ENCODE measurements around the gene CA9. TPM values are rescaled to one million over a fixed set of nuclear protein-coding genes. Genes with fewer than 3 reads are reported as not detected.
"Not testable (repeated sequence)": the region's sequence is repeated elsewhere in the genome, so short reads cannot be mapped to it uniquely, and the experiment has no call there.

The CA9 gene
- total RNA-seq, 2 experiments from 2014 or later = 1.1 to 1.2 TPM

DNA sequence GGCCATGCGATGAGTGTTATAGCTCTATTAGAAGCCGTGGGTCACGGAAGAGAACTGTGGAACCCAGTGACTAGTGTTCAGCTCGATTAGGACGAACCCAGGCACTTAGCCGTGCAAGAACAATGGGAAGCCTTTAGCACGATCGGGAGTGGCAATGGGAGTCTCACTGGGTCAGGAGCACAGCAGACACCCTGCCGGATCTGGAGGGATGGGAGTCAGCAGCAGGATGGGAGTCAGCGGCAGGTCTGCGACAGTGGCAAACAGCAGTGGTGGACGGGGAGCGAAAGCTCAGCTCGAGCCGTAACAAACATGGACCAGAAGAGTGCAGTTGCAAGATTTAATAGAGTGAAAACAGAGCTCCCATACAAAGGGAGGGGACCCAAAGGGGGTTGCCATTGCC is 33.3 kb upstream of the CA9 start:
- H3K4me1 Mint-ChIP-seq = peaks cover 48% of the 10 kb centered on the region
- POLR2A ChIA-PET = interaction anchor here (1.3 to 2.4 kb wide), 4 partner anchors 9 to 36 kb away, joined by 4 to 8 read pairs (median 6); partner anchors contain the start of genes CCDC107 and RMRP
- H3K27ac Mint-ChIP-seq, H3K4me3 Mint-ChIP-seq, DNase-seq, H3K9me3 Mint-ChIP-seq, H3K27me3 Mint-ChIP-seq: not testable (repeated sequence)
- H3K36me3 Mint-ChIP-seq (ENCODE audit: low read depth) = peaks cover 54% of the 10 kb centered on the region
- CTCF ChIA-PET = interaction anchor here (1.1 to 2.8 kb wide), 3 partner anchors 21 to 56 kb away, joined by 3 to 13 read pairs (median 5); no protein-coding TSS in a partner anchor

DNA sequence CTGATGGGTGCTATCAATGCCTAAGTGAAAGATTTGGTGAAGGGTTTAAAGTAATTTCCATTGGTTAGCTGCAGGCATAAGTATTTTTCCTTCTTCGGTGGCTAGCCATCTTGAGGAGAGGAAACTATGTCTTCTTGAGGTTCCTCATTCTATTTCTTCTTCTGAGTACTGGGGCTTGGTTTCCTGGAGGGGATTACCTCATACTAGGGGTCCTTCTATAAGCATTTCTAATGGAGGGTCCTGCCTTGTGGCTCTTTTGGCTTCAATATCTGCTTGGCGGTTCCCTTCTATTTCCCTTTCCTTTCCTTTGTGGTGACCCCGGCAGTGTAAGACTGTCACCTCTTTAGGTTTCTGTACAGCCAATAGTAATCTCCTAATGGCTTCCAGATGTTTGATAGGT is 32.2 kb upstream of the CA9 start:
- H3K27ac Mint-ChIP-seq, POLR2A ChIA-PET, DNase-seq, H3K9me3 Mint-ChIP-seq, H3K27me3 Mint-ChIP-seq, H3K4me3 Mint-ChIP-seq: not testable (repeated sequence)
- peaks cover 54% of the 10 kb centered on the region for H3K36me3 Mint-ChIP-seq (ENCODE audit: low read depth)
- peaks cover 46% of the 10 kb centered on the region for H3K4me1 Mint-ChIP-seq
- CTCF ChIA-PET = interaction anchor here (1.1 kb wide), 1 partner anchor 55 kb away, joined by 3 read pairs; no protein-coding TSS in a partner anchor

DNA sequence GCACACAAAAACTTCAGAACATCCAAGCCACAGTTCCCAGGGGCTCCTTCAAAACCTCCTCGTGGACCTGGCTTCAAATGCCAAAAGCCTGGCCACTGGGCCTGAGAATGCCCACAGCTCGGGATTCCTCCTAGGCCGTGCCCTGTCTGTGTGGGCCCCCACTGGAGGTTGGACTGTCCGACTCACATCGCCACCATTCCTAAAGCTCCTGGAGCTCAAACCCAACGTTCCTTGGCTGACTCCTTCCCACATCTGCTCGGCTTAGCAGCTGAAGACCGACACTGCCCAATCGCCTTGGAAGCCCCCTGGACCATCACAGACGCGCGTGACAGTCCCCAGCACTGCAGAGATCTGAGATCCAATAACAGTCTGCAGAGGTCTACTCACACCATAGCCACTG is 30.7 kb upstream of the CA9 start:
- H3K27ac Mint-ChIP-seq = no peak overlapping the region
- no peak overlapping the region for H3K4me3 Mint-ChIP-seq
- POLR2A ChIA-PET = no interaction called here
- H3K27me3 Mint-ChIP-seq = no peaks in the 10 kb centered on the region
- H3K36me3 Mint-ChIP-seq (ENCODE audit: low read depth) = peaks cover 53% of the 10 kb centered on the region
- peaks cover 46% of the 10 kb centered on the region for H3K4me1 Mint-ChIP-seq
- DNase-seq = no peak
- CTCF ChIA-PET = interaction anchor here (0.7 to 5.8 kb wide), 3 partner anchors 31 to 1061 kb away, joined by 3 to 51 read pairs (median 3); no protein-coding TSS in a partner anchor
- peaks cover 3% of the 10 kb centered on the region for H3K9me3 Mint-ChIP-seq

DNA sequence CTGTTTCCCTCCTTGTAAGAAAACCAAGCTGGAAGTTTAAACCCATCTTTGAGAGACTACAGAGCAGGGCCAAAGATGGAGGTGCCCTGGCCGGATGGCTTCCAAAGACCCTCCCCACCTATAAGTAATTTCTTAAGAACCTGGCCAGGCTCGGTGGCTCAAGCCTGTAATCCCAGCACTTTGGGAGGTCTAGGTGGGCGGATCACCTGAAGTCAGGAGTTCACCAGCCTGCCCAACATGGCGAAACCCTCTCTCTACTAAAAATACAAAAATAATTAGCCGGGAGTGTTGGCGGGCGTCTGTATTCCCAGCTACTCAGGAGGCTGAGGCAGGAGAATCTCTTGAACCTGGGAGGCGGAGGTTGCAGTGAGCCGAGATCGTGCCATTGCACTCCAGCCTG is 28.0 kb upstream of the CA9 start:
- peak overlapping the region; percentile 92 for H3K27ac Mint-ChIP-seq
- not testable (repeated sequence) for H3K27me3 Mint-ChIP-seq, DNase-seq, H3K9me3 Mint-ChIP-seq
- peaks cover 45% of the 10 kb centered on the region for H3K4me1 Mint-ChIP-seq
- CTCF ChIA-PET = interaction anchor here (1.3 to 7.4 kb wide), 13 partner anchors 11 to 166 kb away, joined by 4 to 223 read pairs (median 21); partner anchors contain the start of genes ARHGEF39, CCDC107, CREB3 and GBA2
- POLR2A ChIA-PET = interaction anchor here (0.6 to 8.7 kb wide), 10 partner anchors 15 to 567 kb away, joined by 4 to 257 read pairs (median 16); partner anchors contain the start of genes ARHGEF39, CCDC107, CD72 and CREB3
- H3K4me3 Mint-ChIP-seq = peak overlapping the region; percentile 88
- peaks cover 61% of the 10 kb centered on the region for H3K36me3 Mint-ChIP-seq (ENCODE audit: low read depth)

DNA sequence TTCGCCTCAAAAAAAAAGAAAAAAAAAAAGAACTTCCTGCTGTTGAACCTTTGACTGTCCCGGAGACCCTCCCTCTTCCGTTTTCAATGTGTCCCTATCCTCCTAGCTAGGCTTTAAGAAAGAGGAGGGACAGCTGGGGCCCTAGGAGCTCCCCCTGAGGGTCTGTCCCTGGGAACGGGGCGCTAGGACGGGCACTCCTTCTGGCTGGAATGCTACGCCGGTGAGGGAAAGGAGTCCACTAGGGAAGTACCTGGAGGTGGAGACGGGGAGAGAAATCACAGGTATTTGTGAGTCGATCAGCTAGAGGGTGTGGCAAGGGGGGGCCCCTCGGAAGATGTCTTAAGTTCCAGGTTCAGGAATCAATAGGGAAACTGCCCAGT is 27.6 kb upstream of the CA9 start:
- H3K4me1 Mint-ChIP-seq = peaks cover 49% of the 10 kb centered on the region

DNA sequence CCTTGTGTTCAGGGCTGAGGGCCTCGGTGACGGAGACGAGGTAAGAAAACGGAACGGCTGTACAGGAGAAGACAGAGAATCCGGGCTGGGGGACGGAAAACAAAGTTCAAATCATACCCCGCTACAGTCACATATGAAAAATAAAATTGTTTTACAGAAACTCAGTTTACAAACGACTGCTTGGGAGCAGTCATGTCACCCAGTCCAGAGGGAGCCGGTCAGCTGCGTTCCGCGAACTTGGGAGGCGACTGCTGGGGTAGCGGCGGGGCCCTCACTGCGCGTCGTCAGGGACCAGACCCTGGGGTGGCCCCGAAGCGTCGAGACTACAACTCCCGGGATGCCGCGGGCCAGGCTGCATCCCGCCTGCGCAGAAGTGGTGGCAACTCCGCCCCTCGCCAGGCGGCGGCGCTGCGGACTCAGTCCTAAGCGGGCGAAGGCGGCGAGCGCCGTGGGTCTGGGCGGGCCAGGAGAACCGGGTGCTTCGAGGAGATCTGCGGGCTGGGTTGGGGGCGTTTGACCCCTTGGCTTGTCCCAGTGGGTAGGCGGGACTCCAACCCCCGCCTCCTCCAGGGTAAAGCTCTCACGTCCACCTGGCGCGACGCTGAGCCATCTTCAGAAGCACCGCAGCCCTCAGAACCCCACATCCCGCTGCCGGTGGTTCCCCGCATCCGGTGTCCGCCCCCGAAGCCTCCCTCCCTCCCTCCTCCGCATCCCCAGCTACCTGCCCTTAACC is 27.0 kb upstream of the CA9 start:
- H3K36me3 Mint-ChIP-seq (ENCODE audit: low read depth) = peaks cover 51% of the 10 kb centered on the region

More for the DNA sequence above, 27.6 kb upstream of the CA9 start:
- ChIA-PET CTCF (interaction anchor here (1.3 to 7.4 kb wide), 16 partner anchors 11 to 166 kb away, joined by 4 to 223 read pairs (median 11); partner anchors contain the start of genes ARHGEF39, CCDC107, CREB3 and GBA2), POLR2A (interaction anchor here (0.6 to 8.7 kb wide), 14 partner anchors 15 to 567 kb away, joined by 3 to 257 read pairs (median 12); partner anchors contain the start of genes ARHGEF39, CCDC107, CD72 and CREB3)
- Mint-ChIP-seq H3K4me3 (peak overlapping the region; percentile 88), H3K27me3 (no peaks in the 10 kb centered on the region), H3K9me3 (no peaks in the 10 kb centered on the region), H3K27ac (peak overlapping the region; percentile 92), H3K36me3 (ENCODE audit: low read depth) (peaks cover 57% of the 10 kb centered on the region)
- DNase-seq = no peak

DNA sequence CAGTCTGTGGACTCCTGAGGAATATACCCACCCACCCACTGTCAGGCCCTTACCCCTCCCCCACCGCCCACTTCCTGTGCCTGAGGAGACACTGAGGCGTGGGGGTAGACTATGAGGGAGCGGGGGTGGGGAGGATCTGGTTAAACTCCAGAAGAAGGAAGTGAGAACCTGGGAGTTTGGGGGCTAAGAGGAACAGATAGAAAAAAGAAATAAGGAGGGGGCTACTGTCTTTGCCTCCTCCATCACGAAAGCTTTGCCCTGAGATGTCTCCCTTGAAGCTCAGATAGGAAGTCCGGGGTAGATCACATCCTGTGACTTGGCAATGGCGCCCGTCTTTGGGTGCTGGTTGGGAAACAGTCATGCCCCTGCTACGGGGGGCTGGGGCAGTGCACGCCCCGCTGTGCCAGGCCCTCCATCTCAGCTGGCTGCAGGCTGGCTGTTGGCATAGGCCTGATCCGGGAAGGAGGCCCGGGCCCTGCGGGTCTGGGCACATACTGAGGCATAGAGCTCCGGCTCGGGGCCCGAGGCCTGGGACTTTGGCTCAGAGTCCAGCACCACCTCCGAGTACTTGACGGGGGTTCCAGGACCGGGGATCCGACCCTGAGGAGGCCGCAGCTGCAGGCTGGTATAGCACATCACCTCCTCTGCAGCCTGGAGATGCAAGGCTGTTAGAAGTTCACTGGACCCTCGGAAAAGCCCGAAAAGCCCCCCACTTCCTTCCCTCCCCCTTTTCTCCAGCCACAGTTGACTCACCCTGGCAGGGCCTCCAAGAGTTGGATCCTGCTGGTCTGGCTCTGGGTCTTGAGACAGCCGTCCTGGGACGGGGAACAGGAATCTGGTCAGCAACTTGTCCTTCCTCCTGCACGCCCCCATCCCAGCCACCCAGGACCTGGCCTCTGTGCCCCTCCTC is 24.0 kb upstream of the CA9 start:
- H3K36me3 Mint-ChIP-seq (ENCODE audit: low read depth) = peaks cover 32% of the 10 kb centered on the region
- no peaks in the 10 kb centered on the region for H3K27me3 Mint-ChIP-seq
- H3K27ac Mint-ChIP-seq = peak overlapping the region; percentile 92
- DNase-seq = peak; percentile 62
- ChIA-PET CTCF (interaction anchor here (1.2 to 7.4 kb wide), 5 partner anchors 11 to 80 kb away, joined by 3 to 223 read pairs (median 50); partner anchors contain the start of genes ARHGEF39, CCDC107, CREB3 and RMRP), POLR2A (interaction anchor here (1.0 to 8.7 kb wide), 13 partner anchors 10 to 541 kb away, joined by 3 to 257 read pairs (median 9); partner anchors contain the start of genes ARHGEF39, CCDC107, CD72 and CLTA)
- H3K9me3 Mint-ChIP-seq = no peaks in the 10 kb centered on the region
- peak overlapping the region; percentile 88 for H3K4me3 Mint-ChIP-seq
- H3K4me1 Mint-ChIP-seq = peaks cover 53% of the 10 kb centered on the region

More for the DNA sequence above, 27.0 kb upstream of the CA9 start:
- Mint-ChIP-seq H3K9me3 (no peaks in the 10 kb centered on the region), H3K27ac (peak overlapping the region; percentile 92), H3K4me1 (peaks cover 51% of the 10 kb centered on the region), H3K4me3 (peak overlapping the region; percentile 88), H3K27me3 (no peaks in the 10 kb centered on the region)
- peak; percentile 93 for DNase-seq
- POLR2A ChIA-PET = interaction anchor here (0.6 to 8.7 kb wide), 20 partner anchors 8 to 575 kb away, joined by 3 to 257 read pairs (median 8); partner anchors contain the start of genes ARHGEF39, CCDC107, CD72 and CREB3
- CTCF ChIA-PET = interaction anchor here (0.5 to 7.4 kb wide), 25 partner anchors 11 to 1313 kb away, joined by 3 to 223 read pairs (median 6); partner anchors contain the start of genes ARHGEF39, CCDC107, CREB3 and GBA2

DNA sequence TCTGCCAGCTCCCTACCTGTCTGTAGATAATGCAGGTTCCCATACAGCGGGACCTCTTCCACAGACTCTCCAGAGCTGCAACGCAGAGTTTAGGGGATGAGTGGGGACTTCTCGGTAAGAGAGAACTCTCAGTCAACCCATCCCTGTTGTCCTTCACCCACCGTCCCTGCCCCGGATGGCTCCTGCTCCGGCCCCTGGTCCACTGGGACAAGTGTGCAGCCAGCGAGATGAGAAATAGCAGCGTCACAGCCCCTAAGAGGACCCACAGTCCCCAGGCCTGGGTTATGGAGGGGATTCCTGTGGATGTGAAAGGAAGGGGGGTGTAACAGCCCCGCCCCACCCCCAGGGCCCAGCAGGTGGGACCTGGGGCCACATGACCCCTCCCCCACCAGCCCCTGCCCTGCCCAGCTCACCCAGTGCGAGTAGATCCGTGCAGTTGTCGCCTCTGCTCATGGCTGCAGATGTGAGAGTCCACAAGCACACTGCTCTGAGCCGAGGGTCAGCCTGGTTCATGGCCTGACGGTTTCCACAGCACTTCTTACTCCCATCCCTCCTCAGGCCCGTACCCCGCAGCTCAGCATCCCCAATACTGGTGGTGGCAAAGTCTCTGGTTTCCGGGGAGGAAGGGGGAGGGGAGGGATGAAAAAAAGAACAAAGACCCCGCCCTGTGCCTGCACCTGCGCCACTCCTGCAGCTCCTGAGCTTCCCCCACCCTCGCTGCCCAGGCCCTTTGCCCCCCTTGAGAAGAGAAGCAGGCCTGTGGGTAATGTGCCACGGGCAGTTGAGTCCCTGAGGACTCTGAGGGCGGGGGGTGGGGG is 23.2 kb upstream of the CA9 start, which contains the start of gene SIT1:
Gene SIT1, minus strand, starts transcription at position 591 of the 818 bp plus-strand sequence. Its CDS starts 78 bp downstream, at position 513.
- Mint-ChIP-seq H3K9me3 (no peaks in the 10 kb centered on the region), H3K4me1 (peaks cover 48% of the 10 kb centered on the region), H3K27ac (peak within 1 kb of the TSS; percentile 92), H3K36me3 (ENCODE audit: low read depth) (peaks cover 31% of the 10 kb centered on the region), H3K4me3 (peak within 1 kb of the TSS; percentile 88), H3K27me3 (no peaks in the 10 kb centered on the region)
- POLR2A ChIA-PET = interaction anchor here (1.0 to 8.7 kb wide), 11 partner anchors 10 to 99 kb away, joined by 4 to 257 read pairs (median 10); partner anchors contain the start of genes ARHGEF39, CCDC107, CD72 and CREB3
- DNase-seq = peak; percentile 48
- CTCF ChIA-PET = interaction anchor here (0.6 to 7.4 kb wide), 6 partner anchors 10 to 178 kb away, joined by 3 to 223 read pairs (median 31); partner anchors contain the start of genes ARHGEF39, CCDC107, CREB3 and FAM221B

DNA sequence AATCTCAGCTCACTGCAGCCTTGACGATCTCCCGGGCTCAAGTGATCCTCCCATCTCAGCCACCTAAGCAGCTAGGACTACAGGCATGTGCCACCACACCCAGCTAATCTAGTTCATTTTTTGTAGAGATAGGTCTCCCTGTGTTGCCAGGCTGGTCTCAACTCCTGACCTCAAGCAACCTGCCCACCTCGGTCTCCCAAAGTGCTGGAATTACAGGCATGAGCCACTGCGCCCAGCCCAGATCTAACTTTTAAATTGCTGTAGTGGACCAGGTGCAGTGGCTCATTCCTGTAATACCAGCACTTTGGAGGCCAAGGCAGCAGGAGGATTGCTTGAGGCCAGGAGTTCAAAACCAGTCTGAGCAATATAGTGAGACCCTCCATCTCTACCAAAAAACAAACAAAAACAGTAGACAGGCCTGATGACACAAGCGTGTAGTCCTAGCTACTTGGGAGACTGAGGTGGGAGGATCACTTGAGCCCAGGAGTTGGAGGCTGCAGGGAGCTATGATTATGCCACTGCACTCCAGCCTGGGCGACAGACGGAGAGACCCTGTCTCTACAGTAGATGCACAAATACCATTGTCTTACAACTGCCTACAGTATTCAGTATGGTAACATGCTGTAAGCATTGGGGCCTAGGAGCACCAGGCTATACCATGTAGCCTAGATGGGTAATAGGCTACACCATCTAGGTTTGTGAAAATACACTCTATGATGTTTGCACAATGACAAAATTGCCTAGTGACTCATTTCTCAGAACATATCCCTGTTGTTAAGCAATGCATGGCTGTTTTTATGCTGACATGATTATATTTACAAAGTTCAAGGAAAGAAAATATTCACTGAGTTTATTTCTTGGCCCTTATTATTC is 21.5 kb upstream of the CA9 start:
- Mint-ChIP-seq H3K36me3 (ENCODE audit: low read depth) (peaks cover 31% of the 10 kb centered on the region), H3K9me3 (no peaks in the 10 kb centered on the region), H3K27ac (peak overlapping the region; percentile 59), H3K27me3 (no peaks in the 10 kb centered on the region), H3K4me3 (peak overlapping the region; percentile 88), H3K4me1 (peaks cover 57% of the 10 kb centered on the region)
- POLR2A ChIA-PET = interaction anchor here (0.6 to 8.7 kb wide), 5 partner anchors 9 to 307 kb away, joined by 3 to 257 read pairs (median 85); partner anchors contain the start of genes ARHGEF39, CCDC107, CD72 and CREB3
- DNase-seq = no peak
- CTCF ChIA-PET = no interaction called here

DNA sequence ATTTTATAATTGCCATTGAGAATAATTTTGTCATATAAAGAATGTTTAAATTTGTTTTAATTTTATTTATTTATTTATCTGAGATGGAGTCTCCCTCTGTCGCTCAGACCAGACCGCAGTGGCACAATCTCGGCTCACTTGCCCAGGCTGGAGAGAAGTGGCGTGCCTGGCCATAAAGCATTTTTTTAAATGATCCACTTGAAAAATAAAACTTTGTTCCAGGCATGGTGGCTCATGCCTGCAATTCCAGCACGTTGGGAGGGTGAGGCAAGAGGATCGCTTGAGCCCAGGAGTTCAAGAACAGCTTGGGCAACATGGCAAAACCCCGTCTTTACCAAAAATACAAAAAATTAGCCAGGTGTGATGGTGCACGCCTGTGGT is 20.9 kb upstream of the CA9 start:
- ChIA-PET POLR2A (interaction anchor here (7.3 to 8.7 kb wide), 2 partner anchors 8 to 77 kb away, joined by 85 to 257 read pairs; partner anchors contain the start of genes ARHGEF39, CCDC107, CREB3 and RMRP), CTCF (no interaction called here)
- no peak for DNase-seq
- H3K27ac Mint-ChIP-seq = no peak overlapping the region
- H3K27me3 Mint-ChIP-seq = peaks cover 2% of the 10 kb centered on the region
- H3K36me3 Mint-ChIP-seq (ENCODE audit: low read depth) = peaks cover 29% of the 10 kb centered on the region
- H3K9me3 Mint-ChIP-seq = no peaks in the 10 kb centered on the region
- no peak overlapping the region for H3K4me3 Mint-ChIP-seq
- peaks cover 57% of the 10 kb centered on the region for H3K4me1 Mint-ChIP-seq
